ENCODE measurements around the gene VAV1.
"Not testable (repeated sequence)": the region's sequence is repeated elsewhere in the genome, so short reads cannot be mapped to it uniquely, and the experiment has no call there.

Gene VAV1

GRCh38 chr19:6776999-6777398 lies 4.5 kb downstream of the VAV1 start:
- Mint-ChIP-seq H3K4me1 (peaks cover 66% of the 10 kb centered on the region), H3K27ac (no peak overlapping the region)

GRCh38 chr19:6777434-6777833 lies 4.9 kb downstream of the VAV1 start:
- CTCF ChIA-PET, result interaction anchor here (0.6 kb wide), 1 partner anchor 1063 kb away, joined by 4 read pairs; no protein-coding TSS in a partner anchor
- Mint-ChIP-seq H3K4me1 (peaks cover 62% of the 10 kb centered on the region), H3K9me3 (peaks cover 3% of the 10 kb centered on the region), H3K27me3 (no peaks in the 10 kb centered on the region), H3K27ac (peak overlapping the region; percentile 56), H3K4me3 (no peak overlapping the region), H3K36me3 (peaks cover 54% of the 10 kb centered on the region)
- DNase-seq, result no peak

More at GRCh38 chr19:6776999-6777398, 4.5 kb downstream of the VAV1 start:
- no peak overlapping the region for H3K4me3 Mint-ChIP-seq
- DNase-seq, result no peak
- H3K27me3 Mint-ChIP-seq, result no peaks in the 10 kb centered on the region
- CTCF ChIA-PET, result interaction anchor here (0.6 kb wide), 1 partner anchor 1062 kb away, joined by 4 read pairs; no protein-coding TSS in a partner anchor
- peaks cover 3% of the 10 kb centered on the region for H3K9me3 Mint-ChIP-seq
- peaks cover 54% of the 10 kb centered on the region for H3K36me3 Mint-ChIP-seq

- H3K4me3 Mint-ChIP-seq, result no peak overlapping the region
- CTCF ChIA-PET, result interaction anchor here (1.1 kb wide), 1 partner anchor 85 kb away, joined by 3 read pairs; no protein-coding TSS in a partner anchor
- peaks cover 64% of the 10 kb centered on the region for H3K4me1 Mint-ChIP-seq
- no peaks in the 10 kb centered on the region for H3K27me3 Mint-ChIP-seq
- H3K9me3 Mint-ChIP-seq, result peaks cover 3% of the 10 kb centered on the region
- DNase-seq, result no peak
- H3K36me3 Mint-ChIP-seq, result peaks cover 53% of the 10 kb centered on the region
- H3K27ac Mint-ChIP-seq, result peak overlapping the region; percentile 82
Observed at GRCh38 chr19:6778386-6778785, 5.9 kb downstream of the VAV1 start.

GRCh38 chr19:6779206-6779605 lies 6.7 kb downstream of the VAV1 start:
- CTCF ChIA-PET, result no interaction called here

GRCh38 chr19:6787393-6787792 lies 14.9 kb downstream of the VAV1 start:
- no peak for DNase-seq
- no peaks in the 10 kb centered on the region for H3K27me3 Mint-ChIP-seq
- H3K27ac Mint-ChIP-seq, result no peak overlapping the region
- no peaks in the 10 kb centered on the region for H3K9me3 Mint-ChIP-seq
- peaks cover 53% of the 10 kb centered on the region for H3K36me3 Mint-ChIP-seq
- H3K4me1 Mint-ChIP-seq, result peaks cover 52% of the 10 kb centered on the region
- H3K4me3 Mint-ChIP-seq, result no peak overlapping the region
- CTCF ChIA-PET, result no interaction called here

More at GRCh38 chr19:6779206-6779605, 6.7 kb downstream of the VAV1 start:
- H3K27me3 Mint-ChIP-seq, result no peaks in the 10 kb centered on the region
- peaks cover 61% of the 10 kb centered on the region for H3K4me1 Mint-ChIP-seq
- peaks cover 3% of the 10 kb centered on the region for H3K9me3 Mint-ChIP-seq
- peaks cover 51% of the 10 kb centered on the region for H3K36me3 Mint-ChIP-seq
- H3K27ac Mint-ChIP-seq, result no peak overlapping the region
- no peak overlapping the region for H3K4me3 Mint-ChIP-seq
- no peak for DNase-seq

- H3K27me3 Mint-ChIP-seq, result no peaks in the 10 kb centered on the region
- peaks cover 65% of the 10 kb centered on the region for H3K36me3 Mint-ChIP-seq
- peaks cover 2% of the 10 kb centered on the region for H3K9me3 Mint-ChIP-seq
- peaks cover 62% of the 10 kb centered on the region for H3K4me1 Mint-ChIP-seq
- peak overlapping the region; percentile 79 for H3K27ac Mint-ChIP-seq
- DNase-seq, result no peak
- no peak overlapping the region for H3K4me3 Mint-ChIP-seq
- CTCF ChIA-PET, result no interaction called here
Observed at GRCh38 chr19:6788896-6789295, 16.4 kb downstream of the VAV1 start.

- peaks cover 10% of the 10 kb centered on the region for H3K9me3 Mint-ChIP-seq
- DNase-seq, result no peak
- no peaks in the 10 kb centered on the region for H3K27me3 Mint-ChIP-seq
- H3K4me3 Mint-ChIP-seq, result no peak overlapping the region
- H3K4me1 Mint-ChIP-seq, result peaks cover 67% of the 10 kb centered on the region
- CTCF ChIA-PET, result interaction anchor here (0.8 kb wide), 1 partner anchor 9 kb away, joined by 3 read pairs; no protein-coding TSS in a partner anchor
- H3K36me3 Mint-ChIP-seq, result peaks cover 67% of the 10 kb centered on the region
- H3K27ac Mint-ChIP-seq, result peak overlapping the region; percentile 62
Observed at GRCh38 chr19:6790194-6791128, 18.0 kb downstream of the VAV1 start.

GRCh38 chr19:6791237-6791636 lies 18.7 kb downstream of the VAV1 start:
- H3K4me1 Mint-ChIP-seq, result peaks cover 70% of the 10 kb centered on the region
- H3K36me3 Mint-ChIP-seq, result peaks cover 67% of the 10 kb centered on the region
- CTCF ChIA-PET, result interaction anchor here (0.8 kb wide), 1 partner anchor 10 kb away, joined by 3 read pairs; no protein-coding TSS in a partner anchor
- peaks cover 10% of the 10 kb centered on the region for H3K9me3 Mint-ChIP-seq
- DNase-seq, result no peak
- peak overlapping the region; percentile 55 for H3K27ac Mint-ChIP-seq
- no peak overlapping the region for H3K4me3 Mint-ChIP-seq
- no peaks in the 10 kb centered on the region for H3K27me3 Mint-ChIP-seq

GRCh38 chr19:6793411-6793810 lies 20.9 kb downstream of the VAV1 start:
- CTCF ChIA-PET, result no interaction called here
- H3K4me1 Mint-ChIP-seq, result peaks cover 82% of the 10 kb centered on the region
- peaks cover 70% of the 10 kb centered on the region for H3K36me3 Mint-ChIP-seq
- H3K9me3 Mint-ChIP-seq, result peaks cover 10% of the 10 kb centered on the region
- H3K27me3 Mint-ChIP-seq, result no peaks in the 10 kb centered on the region
- H3K27ac Mint-ChIP-seq, result no peak overlapping the region
- no peak for DNase-seq
- H3K4me3 Mint-ChIP-seq, result no peak overlapping the region

GRCh38 chr19:6793973-6794372 lies 21.5 kb downstream of the VAV1 start:
- peaks cover 69% of the 10 kb centered on the region for H3K36me3 Mint-ChIP-seq
- peaks cover 82% of the 10 kb centered on the region for H3K4me1 Mint-ChIP-seq
- no peak overlapping the region for H3K27ac Mint-ChIP-seq
- no peak overlapping the region for H3K4me3 Mint-ChIP-seq
- DNase-seq, result no peak
- H3K27me3 Mint-ChIP-seq, result no peaks in the 10 kb centered on the region
- CTCF ChIA-PET, result no interaction called here
- H3K9me3 Mint-ChIP-seq, result peaks cover 10% of the 10 kb centered on the region

GRCh38 chr19:6794686-6795431 lies 22.4 kb downstream of the VAV1 start:
- Mint-ChIP-seq H3K27ac (no peak overlapping the region), H3K36me3 (peaks cover 73% of the 10 kb centered on the region), H3K4me1 (peaks cover 86% of the 10 kb centered on the region), H3K27me3 (no peaks in the 10 kb centered on the region), H3K9me3 (peaks cover 10% of the 10 kb centered on the region), H3K4me3 (no peak overlapping the region)
- CTCF ChIA-PET, result no interaction called here
- DNase-seq, result no peak

- CTCF ChIA-PET, result no interaction called here
- Mint-ChIP-seq H3K36me3 (peaks cover 69% of the 10 kb centered on the region), H3K27me3 (no peaks in the 10 kb centered on the region)
Observed at GRCh38 chr19:6796278-6796677, 23.8 kb downstream of the VAV1 start.

GRCh38 chr19:6797646-6798045 lies 25.1 kb downstream of the VAV1 start:
- H3K4me3 Mint-ChIP-seq, result no peak overlapping the region

More at GRCh38 chr19:6796278-6796677, 23.8 kb downstream of the VAV1 start:
- Mint-ChIP-seq H3K4me1 (peaks cover 84% of the 10 kb centered on the region), H3K9me3 (peaks cover 10% of the 10 kb centered on the region), H3K4me3 (no peak overlapping the region), H3K27ac (no peak overlapping the region)
- DNase-seq, result no peak

GRCh38 chr19:6800160-6800790 lies 27.8 kb downstream of the VAV1 start:
- H3K27me3 Mint-ChIP-seq, H3K9me3 Mint-ChIP-seq: not testable (repeated sequence)
- Mint-ChIP-seq H3K4me1 (peaks cover 73% of the 10 kb centered on the region), H3K36me3 (peaks cover 43% of the 10 kb centered on the region), H3K27ac (peak overlapping the region; percentile 94), H3K4me3 (peak overlapping the region; percentile 76)
- CTCF ChIA-PET, result interaction anchor here (1.4 to 2.0 kb wide), 4 partner anchors 28 to 159 kb away, joined by 3 to 10 read pairs (median 5); partner anchors contain the start of gene VAV1
- DNase-seq, result peak; percentile 42

More at GRCh38 chr19:6797646-6798045, 25.1 kb downstream of the VAV1 start:
- Mint-ChIP-seq H3K27me3 (no peaks in the 10 kb centered on the region), H3K4me1 (peaks cover 82% of the 10 kb centered on the region), H3K9me3 (peaks cover 10% of the 10 kb centered on the region), H3K36me3 (peaks cover 58% of the 10 kb centered on the region), H3K27ac (no peak overlapping the region)
- no peak for DNase-seq
- CTCF ChIA-PET, result no interaction called here
